ENCODE data around the gene LRRC47.

LRRC47 gene

GRCh38 chr1:3772715-3773571 lies 23.4 kb downstream of the LRRC47 start, which contains the start of gene SMIM1:
Gene SMIM1, plus strand, starts transcription at chr1:3772749. Its CDS starts 2,625 bp downstream, at chr1:3775374.
- Histone ChIP-seq H3K9me3 (ENCODE audit: low read depth, low read length) (no peaks in the 10 kb centered on the region), H3K9ac (ENCODE audit: insufficient read length) (peak within 1 kb of the TSS; percentile 28), H3K36me3 (ENCODE audit: insufficient read depth, low read length) (no peaks in the 10 kb centered on the region), H3K27ac (no peak within 1 kb of the TSS), H3K4me3 (peak within 1 kb of the TSS; percentile 75)
- no peak for DNase-seq (ENCODE audit: low read depth, low spot score)
- TF ChIP-seq POLR2AphosphoS5 (IDR thresholded peaks at IDR 0.05; ENCODE audit: borderline replicate concordance, low read depth, low read length) (no peak), FOXP2 (optimal IDR thresholded peaks at IDR 0.05; ENCODE audit: control extremely low read depth, extremely low read length, insufficient read depth) (no peak), EZH2 (IDR thresholded peaks at IDR 0.05) (no peak)

- peak; percentile 18 for DNase-seq (ENCODE audit: low read depth, low spot score)
- peak; percentile 54; the same call in 1 of the 2 replicates for TF ChIP-seq POLR2AphosphoS5 (IDR thresholded peaks at IDR 0.05; ENCODE audit: borderline replicate concordance, low read depth, low read length)
- TF ChIP-seq EZH2 (IDR thresholded peaks at IDR 0.05): no peak
- no peak for TF ChIP-seq FOXP2 (optimal IDR thresholded peaks at IDR 0.05; ENCODE audit: control extremely low read depth, extremely low read length, insufficient read depth)
- no peaks in the 10 kb centered on the region for H3K9me3 ChIP-seq (ENCODE audit: low read depth, low read length)
- no peaks in the 10 kb centered on the region for H3K36me3 ChIP-seq (ENCODE audit: insufficient read depth, low read length)
- no peak overlapping the region for H3K27ac ChIP-seq
- peak overlapping the region; percentile 28 for H3K9ac ChIP-seq (ENCODE audit: insufficient read length)
- peak overlapping the region; percentile 75 for H3K4me3 ChIP-seq
Measured at GRCh38 chr1:3772027-3772714, 24.1 kb downstream of the LRRC47 start.

- no peaks in the 10 kb centered on the region for H3K9me3 ChIP-seq (ENCODE audit: low read depth, low read length)
- DNase-seq (ENCODE audit: low read depth, low spot score): no peak
- no peak overlapping the region for H3K27ac ChIP-seq
- H3K4me3 ChIP-seq: peak overlapping the region; percentile 75
- H3K9ac ChIP-seq (ENCODE audit: insufficient read length): peak overlapping the region; percentile 28
- TF ChIP-seq EZH2 (IDR thresholded peaks at IDR 0.05) (no peak), POLR2AphosphoS5 (IDR thresholded peaks at IDR 0.05; ENCODE audit: borderline replicate concordance, low read depth, low read length) (no peak), FOXP2 (optimal IDR thresholded peaks at IDR 0.05; ENCODE audit: control extremely low read depth, extremely low read length, insufficient read depth) (no peak)
- H3K36me3 ChIP-seq (ENCODE audit: insufficient read depth, low read length): no peaks in the 10 kb centered on the region
Measured at GRCh38 chr1:3771108-3772026, 24.9 kb downstream of the LRRC47 start.

- H3K4me3 ChIP-seq: no peak overlapping the region
- no peaks in the 10 kb centered on the region for H3K9me3 ChIP-seq (ENCODE audit: low read depth, low read length)
- no peak overlapping the region for H3K9ac ChIP-seq (ENCODE audit: insufficient read length)
- TF ChIP-seq POLR2AphosphoS5 (IDR thresholded peaks at IDR 0.05; ENCODE audit: borderline replicate concordance, low read depth, low read length): no peak
- H3K36me3 ChIP-seq (ENCODE audit: insufficient read depth, low read length): no peaks in the 10 kb centered on the region
- no peak overlapping the region for H3K27ac ChIP-seq
- no peak for DNase-seq (ENCODE audit: low read depth, low spot score)
Measured at GRCh38 chr1:3770047-3770765, 26.1 kb downstream of the LRRC47 start.

- no peak for TF ChIP-seq POLR2AphosphoS5 (IDR thresholded peaks at IDR 0.05; ENCODE audit: borderline replicate concordance, low read depth, low read length)
- no peak for TF ChIP-seq FOXP2 (optimal IDR thresholded peaks at IDR 0.05; ENCODE audit: control extremely low read depth, extremely low read length, insufficient read depth)
- TF ChIP-seq EZH2 (IDR thresholded peaks at IDR 0.05): no peak
Measured at GRCh38 chr1:3768811-3769390, 27.4 kb downstream of the LRRC47 start.

GRCh38 chr1:3767328-3767925 lies 28.9 kb downstream of the LRRC47 start:
- H3K27ac ChIP-seq: no peak overlapping the region
- TF ChIP-seq EZH2 (IDR thresholded peaks at IDR 0.05) (no peak), FOXP2 (optimal IDR thresholded peaks at IDR 0.05; ENCODE audit: control extremely low read depth, extremely low read length, insufficient read depth) (no peak), POLR2AphosphoS5 (IDR thresholded peaks at IDR 0.05; ENCODE audit: borderline replicate concordance, low read depth, low read length) (no peak)
- H3K36me3 ChIP-seq (ENCODE audit: insufficient read depth, low read length): no peaks in the 10 kb centered on the region
- H3K9ac ChIP-seq (ENCODE audit: insufficient read length): no peak overlapping the region
- no peak for DNase-seq (ENCODE audit: low read depth, low spot score)
- H3K4me3 ChIP-seq: no peak overlapping the region
- no peaks in the 10 kb centered on the region for H3K9me3 ChIP-seq (ENCODE audit: low read depth, low read length)

More at GRCh38 chr1:3768811-3769390, 27.4 kb downstream of the LRRC47 start:
- no peak overlapping the region for H3K9ac ChIP-seq (ENCODE audit: insufficient read length)
- no peaks in the 10 kb centered on the region for H3K36me3 ChIP-seq (ENCODE audit: insufficient read depth, low read length)
- H3K27ac ChIP-seq: no peak overlapping the region
- no peak for DNase-seq (ENCODE audit: low read depth, low spot score)
- no peaks in the 10 kb centered on the region for H3K9me3 ChIP-seq (ENCODE audit: low read depth, low read length)
- no peak overlapping the region for H3K4me3 ChIP-seq
